ENCODE results near the gene ST14. TPM values are rescaled to one million over a fixed set of nuclear protein-coding genes. Genes with fewer than 3 reads are reported as not detected.

The ST14 gene
- total RNA-seq, 1 donor, result under 0.01 TPM

GRCh38 chr11:130211144-130211543 is 51.6 kb downstream of the ST14 start:
- Histone ChIP-seq H3K27ac (ENCODE audit: low read depth, low read length) (no peak overlapping the region), H3K4me2 (ENCODE audit: insufficient read depth, low read length) (no peak overlapping the region), H3K27me3 (ENCODE audit: insufficient read depth, low read length) (peaks cover 54% of the 10 kb centered on the region), H3K79me2 (ENCODE audit: insufficient read depth, low read length) (no peaks in the 10 kb centered on the region), H2AFZ (ENCODE audit: low read length) (no peak overlapping the region), H4K20me1 (ENCODE audit: insufficient read depth, low read length) (no peaks in the 10 kb centered on the region), H3K4me1 (ENCODE audit: insufficient read depth, low read length) (no peaks in the 10 kb centered on the region), H3K9me3 (ENCODE audit: low read depth, low read length) (no peaks in the 10 kb centered on the region), H3K36me3 (ENCODE audit: insufficient read depth, low read length) (no peaks in the 10 kb centered on the region), H3K4me3 (ENCODE audit: insufficient read depth, low read length) (no peak overlapping the region)
- no peak for TF ChIP-seq CTCF (IDR thresholded peaks at IDR 0.05; ENCODE audit: extremely low read depth, low read depth, low read length)
- peak; percentile 47 for DNase-seq (ENCODE audit: insufficient read length, low spot score, missing footprints)

GRCh38 chr11:130211781-130212401 is 52.3 kb downstream of the ST14 start:
- peaks cover 60% of the 10 kb centered on the region for H3K27me3 ChIP-seq (ENCODE audit: insufficient read depth, low read length)
- H4K20me1 ChIP-seq (ENCODE audit: insufficient read depth, low read length), result no peaks in the 10 kb centered on the region
- TF ChIP-seq CTCF (IDR thresholded peaks at IDR 0.05; ENCODE audit: extremely low read depth, low read depth, low read length), result no peak
- no peaks in the 10 kb centered on the region for H3K79me2 ChIP-seq (ENCODE audit: insufficient read depth, low read length)
- H3K4me2 ChIP-seq (ENCODE audit: insufficient read depth, low read length), result no peak overlapping the region
- DNase-seq (ENCODE audit: insufficient read length, low spot score, missing footprints), result peak; percentile 66
- H3K27ac ChIP-seq (ENCODE audit: low read depth, low read length), result no peak overlapping the region
- no peaks in the 10 kb centered on the region for H3K9me3 ChIP-seq (ENCODE audit: low read depth, low read length)
- H3K36me3 ChIP-seq (ENCODE audit: insufficient read depth, low read length), result no peaks in the 10 kb centered on the region
- no peak overlapping the region for H2AFZ ChIP-seq (ENCODE audit: low read length)
- H3K4me3 ChIP-seq (ENCODE audit: insufficient read depth, low read length), result no peak overlapping the region
- H3K4me1 ChIP-seq (ENCODE audit: insufficient read depth, low read length), result no peaks in the 10 kb centered on the region

GRCh38 chr11:130212431-130212961 is 52.9 kb downstream of the ST14 start:
- no peak for TF ChIP-seq CTCF (IDR thresholded peaks at IDR 0.05; ENCODE audit: extremely low read depth, low read depth, low read length)
- H3K4me3 ChIP-seq (ENCODE audit: insufficient read depth, low read length), result no peak overlapping the region
- peak; percentile 14 for DNase-seq (ENCODE audit: insufficient read length, low spot score, missing footprints)
- no peaks in the 10 kb centered on the region for H3K36me3 ChIP-seq (ENCODE audit: insufficient read depth, low read length)
- H3K27ac ChIP-seq (ENCODE audit: low read depth, low read length), result no peak overlapping the region
- H2AFZ ChIP-seq (ENCODE audit: low read length), result no peak overlapping the region
- H3K79me2 ChIP-seq (ENCODE audit: insufficient read depth, low read length), result no peaks in the 10 kb centered on the region
- H3K9me3 ChIP-seq (ENCODE audit: low read depth, low read length), result no peaks in the 10 kb centered on the region
- no peaks in the 10 kb centered on the region for H4K20me1 ChIP-seq (ENCODE audit: insufficient read depth, low read length)
- no peak overlapping the region for H3K4me2 ChIP-seq (ENCODE audit: insufficient read depth, low read length)
- no peaks in the 10 kb centered on the region for H3K4me1 ChIP-seq (ENCODE audit: insufficient read depth, low read length)
- H3K27me3 ChIP-seq (ENCODE audit: insufficient read depth, low read length), result peaks cover 61% of the 10 kb centered on the region

GRCh38 chr11:130213143-130213978 is 53.8 kb downstream of the ST14 start:
- Histone ChIP-seq H3K4me3 (ENCODE audit: insufficient read depth, low read length) (no peak overlapping the region), H3K9me3 (ENCODE audit: low read depth, low read length) (no peaks in the 10 kb centered on the region), H3K4me1 (ENCODE audit: insufficient read depth, low read length) (no peaks in the 10 kb centered on the region), H3K79me2 (ENCODE audit: insufficient read depth, low read length) (no peaks in the 10 kb centered on the region), H3K27me3 (ENCODE audit: insufficient read depth, low read length) (peaks cover 63% of the 10 kb centered on the region), H3K36me3 (ENCODE audit: insufficient read depth, low read length) (no peaks in the 10 kb centered on the region), H4K20me1 (ENCODE audit: insufficient read depth, low read length) (no peaks in the 10 kb centered on the region), H2AFZ (ENCODE audit: low read length) (no peak overlapping the region), H3K4me2 (ENCODE audit: insufficient read depth, low read length) (peak overlapping the region; percentile 31), H3K27ac (ENCODE audit: low read depth, low read length) (no peak overlapping the region)
- peak; percentile 75 for TF ChIP-seq CTCF (IDR thresholded peaks at IDR 0.05; ENCODE audit: extremely low read depth, low read depth, low read length)
- peak; percentile 96 for DNase-seq (ENCODE audit: insufficient read length, low spot score, missing footprints)
